ENCODE results near the gene YIPF2. TPM values are rescaled to one million over a fixed set of nuclear protein-coding genes. Genes with fewer than 3 reads are reported as not detected.

Gene YIPF2
- polyA plus RNA-seq, 1 experiment, result 138 TPM

DNA sequence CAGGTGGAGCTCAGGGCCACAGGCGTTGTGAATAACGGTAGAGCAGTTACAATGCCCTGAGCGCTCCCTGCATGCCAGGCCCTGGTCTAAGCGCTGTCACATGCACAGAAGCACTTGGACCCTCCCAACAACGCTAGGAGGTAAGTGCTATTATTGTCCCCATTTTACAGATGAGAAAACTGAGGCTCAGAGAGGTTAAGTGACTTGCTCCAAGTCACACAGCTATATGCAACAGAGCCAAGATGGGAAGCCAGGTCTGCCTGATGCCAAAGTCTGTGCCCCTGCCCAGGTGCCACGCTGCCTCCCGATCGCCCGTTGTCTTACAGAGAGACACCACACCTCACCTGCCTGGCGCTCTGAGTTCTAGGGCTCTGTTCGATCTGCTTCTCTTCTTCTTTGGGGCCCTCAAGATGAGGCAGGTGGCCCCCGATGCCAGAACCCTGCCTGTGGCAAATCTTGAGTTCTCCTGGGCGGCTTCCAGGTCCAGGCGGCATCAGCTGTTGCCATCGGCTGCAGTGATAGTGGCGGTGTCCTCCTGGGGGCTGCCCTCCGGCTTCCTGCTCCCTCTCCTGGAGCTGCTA, 20.0 kb downstream of the YIPF2 start:
- CTCF ChIA-PET, result no interaction called here
- H3K36me3 ChIP-seq (ENCODE audit: control insufficient read depth, insufficient read depth, low read length), result peaks cover 28% of the 10 kb centered on the region
- no peak overlapping the region for H3K4me3 ChIP-seq (ENCODE audit: low read depth, low read length)
- TF ChIP-seq, protein P1, sequence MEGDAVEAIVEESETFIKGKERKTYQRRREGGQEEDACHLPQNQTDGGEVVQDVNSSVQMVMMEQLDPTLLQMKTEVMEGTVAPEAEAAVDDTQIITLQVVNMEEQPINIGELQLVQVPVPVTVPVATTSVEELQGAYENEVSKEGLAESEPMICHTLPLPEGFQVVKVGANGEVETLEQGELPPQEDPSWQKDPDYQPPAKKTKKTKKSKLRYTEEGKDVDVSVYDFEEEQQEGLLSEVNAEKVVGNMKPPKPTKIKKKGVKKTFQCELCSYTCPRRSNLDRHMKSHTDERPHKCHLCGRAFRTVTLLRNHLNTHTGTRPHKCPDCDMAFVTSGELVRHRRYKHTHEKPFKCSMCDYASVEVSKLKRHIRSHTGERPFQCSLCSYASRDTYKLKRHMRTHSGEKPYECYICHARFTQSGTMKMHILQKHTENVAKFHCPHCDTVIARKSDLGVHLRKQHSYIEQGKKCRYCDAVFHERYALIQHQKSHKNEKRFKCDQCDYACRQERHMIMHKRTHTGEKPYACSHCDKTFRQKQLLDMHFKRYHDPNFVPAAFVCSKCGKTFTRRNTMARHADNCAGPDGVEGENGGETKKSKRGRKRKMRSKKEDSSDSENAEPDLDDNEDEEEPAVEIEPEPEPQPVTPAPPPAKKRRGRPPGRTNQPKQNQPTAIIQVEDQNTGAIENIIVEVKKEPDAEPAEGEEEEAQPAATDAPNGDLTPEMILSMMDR (IDR thresholded peaks at IDR 0.05; ENCODE audit: insufficient read depth, low read depth, low read length), result no peak
- POLR2A ChIA-PET, result no interaction called here
- no peaks in the 10 kb centered on the region for H3K27me3 ChIP-seq (ENCODE audit: control insufficient read depth, insufficient read depth, low read length)
- no peak for DNase-seq (ENCODE audit: low read depth)

DNA sequence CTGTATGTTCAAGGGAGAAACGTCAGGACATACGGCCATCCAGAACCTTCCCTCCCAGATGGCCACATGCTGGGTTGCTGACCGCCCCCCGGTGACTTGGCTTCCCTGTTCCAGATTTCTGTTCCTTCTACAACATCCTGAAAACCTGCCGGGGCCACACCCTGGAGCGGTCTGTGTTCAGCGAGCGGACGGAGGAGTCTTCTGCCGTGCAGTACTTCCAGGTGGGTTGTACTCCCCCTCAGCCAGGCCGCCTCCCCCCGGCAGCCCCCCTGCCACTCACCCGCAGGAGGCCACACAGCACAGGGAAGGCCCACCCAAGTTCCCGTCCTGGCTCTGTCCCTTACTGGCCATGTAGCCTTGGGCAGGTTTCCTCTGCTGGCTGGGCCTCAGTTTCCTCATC, 20.5 kb downstream of the YIPF2 start:
- Histone ChIP-seq H3K36me3 (ENCODE audit: control insufficient read depth, insufficient read depth, low read length) (peaks cover 26% of the 10 kb centered on the region), H3K4me3 (ENCODE audit: low read depth, low read length) (no peak overlapping the region), H3K27me3 (ENCODE audit: control insufficient read depth, insufficient read depth, low read length) (no peaks in the 10 kb centered on the region)
- TF ChIP-seq, protein P1 (IDR thresholded peaks at IDR 0.05; ENCODE audit: insufficient read depth, low read depth, low read length), result no peak
- no peak for DNase-seq (ENCODE audit: low read depth)
- CTCF ChIA-PET, result no interaction called here
- POLR2A ChIA-PET, result no interaction called here

DNA sequence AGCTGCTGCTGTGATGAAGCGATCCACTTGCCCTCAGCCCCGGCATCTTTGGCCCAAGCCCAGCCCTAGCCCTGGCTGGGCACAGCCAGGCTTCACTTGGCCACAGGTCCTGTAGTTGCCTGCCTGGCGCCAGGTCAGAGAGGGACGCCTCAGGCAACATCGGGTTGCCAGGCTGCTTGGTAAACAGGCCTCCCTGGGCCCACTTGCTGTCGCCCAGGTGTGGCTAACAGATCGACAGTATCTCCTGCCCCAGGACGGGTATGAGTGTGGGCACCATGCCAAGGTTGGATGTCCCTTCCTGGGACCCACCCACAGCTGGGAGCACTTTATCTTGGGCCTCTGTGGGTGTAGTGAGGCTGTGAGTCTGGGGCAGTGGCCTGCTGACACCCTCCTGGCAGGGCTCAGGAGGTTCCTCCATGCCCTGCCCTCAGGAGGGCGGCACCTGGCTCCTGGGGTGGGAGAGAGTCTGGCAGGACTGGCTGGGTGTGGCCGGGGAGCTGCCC, 29.2 kb downstream of the YIPF2 start:
- no peak overlapping the region for H3K4me3 ChIP-seq (ENCODE audit: low read depth, low read length)
- no peaks in the 10 kb centered on the region for H3K36me3 ChIP-seq (ENCODE audit: control insufficient read depth, insufficient read depth, low read length)
- ChIA-PET CTCF (interaction anchor here (0.6 kb wide), 1 partner anchor 16 kb away, joined by 5 read pairs; no protein-coding TSS in a partner anchor), POLR2A (no interaction called here)
- DNase-seq (ENCODE audit: low read depth), result no peak
- H3K27me3 ChIP-seq (ENCODE audit: control insufficient read depth, insufficient read depth, low read length), result no peaks in the 10 kb centered on the region
- TF ChIP-seq, protein P1 (IDR thresholded peaks at IDR 0.05; ENCODE audit: insufficient read depth, low read depth, low read length), result no peak

DNA sequence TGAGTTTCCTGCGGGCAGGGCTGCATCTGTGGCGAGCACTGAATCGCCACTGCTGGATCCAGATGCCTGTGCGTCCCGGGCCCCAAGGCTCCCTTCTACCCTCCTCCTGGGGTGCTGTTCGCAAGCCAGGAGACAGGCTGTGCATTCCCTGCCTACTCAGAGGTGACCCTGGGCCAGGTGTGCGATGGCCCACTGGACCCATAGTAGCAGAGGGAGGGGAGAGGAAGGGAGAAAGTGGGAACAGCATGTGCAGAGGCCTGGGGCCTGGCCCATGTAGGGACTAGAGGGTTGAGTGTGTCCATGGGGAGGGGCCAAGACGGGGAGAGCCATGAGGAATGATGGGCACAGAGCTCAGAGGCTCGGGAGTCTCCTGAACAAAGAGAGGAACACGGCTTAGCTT, 29.8 kb downstream of the YIPF2 start:
- ChIA-PET POLR2A (no interaction called here), CTCF (interaction anchor here (0.6 kb wide), 1 partner anchor 17 kb away, joined by 5 read pairs; no protein-coding TSS in a partner anchor)
- TF ChIP-seq, protein P1 (IDR thresholded peaks at IDR 0.05; ENCODE audit: insufficient read depth, low read depth, low read length), result no peak
- no peaks in the 10 kb centered on the region for H3K36me3 ChIP-seq (ENCODE audit: control insufficient read depth, insufficient read depth, low read length)
- DNase-seq (ENCODE audit: low read depth), result no peak
- H3K4me3 ChIP-seq (ENCODE audit: low read depth, low read length), result no peak overlapping the region
- no peaks in the 10 kb centered on the region for H3K27me3 ChIP-seq (ENCODE audit: control insufficient read depth, insufficient read depth, low read length)

DNA sequence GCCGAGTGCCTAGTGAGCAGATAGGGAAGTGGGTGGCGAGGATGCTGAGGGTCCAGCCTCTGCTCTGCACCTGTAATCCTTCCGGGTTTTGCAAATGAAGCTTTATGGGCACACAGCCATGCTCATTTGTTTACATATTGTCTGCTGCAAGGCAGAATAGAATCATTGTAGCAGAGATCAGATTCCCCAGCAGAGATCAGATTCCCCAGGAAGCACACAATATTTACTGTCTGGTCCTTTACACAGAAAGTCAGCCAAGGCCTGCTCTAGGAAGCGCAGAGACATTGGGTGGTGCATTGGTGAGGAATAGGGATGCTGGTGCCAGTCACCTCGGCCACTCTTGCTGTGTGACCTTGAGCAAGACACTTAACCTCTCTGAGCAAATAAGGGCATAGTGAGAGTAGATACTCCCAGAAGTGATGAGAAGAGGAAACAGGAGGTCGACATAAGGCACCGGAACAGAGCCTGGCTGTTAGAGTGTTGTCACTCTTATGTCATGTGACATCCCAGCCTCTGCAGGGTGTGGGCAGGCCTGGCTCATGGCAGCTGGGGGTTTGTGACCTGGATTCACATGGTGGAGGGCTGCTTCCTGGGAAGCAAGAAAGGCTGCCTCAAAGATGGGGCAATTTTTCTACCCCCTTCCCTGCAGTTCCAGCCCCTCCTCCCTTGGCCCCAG, 31.4 kb downstream of the YIPF2 start:
- no peaks in the 10 kb centered on the region for H3K36me3 ChIP-seq (ENCODE audit: control insufficient read depth, insufficient read depth, low read length)
- POLR2A ChIA-PET, result no interaction called here
- no peak overlapping the region for H3K4me3 ChIP-seq (ENCODE audit: low read depth, low read length)
- H3K27me3 ChIP-seq (ENCODE audit: control insufficient read depth, insufficient read depth, low read length), result no peaks in the 10 kb centered on the region
- CTCF ChIA-PET, result interaction anchor here (0.6 kb wide), 1 partner anchor 129 kb away, joined by 3 read pairs; no protein-coding TSS in a partner anchor
- DNase-seq (ENCODE audit: low read depth), result no peak
- TF ChIP-seq, protein P1 (IDR thresholded peaks at IDR 0.05; ENCODE audit: insufficient read depth, low read depth, low read length), result no peak

Data from BJ (cell line).